Kidney (tissue), 14 donors: ENCODE data around the gene CATSPER4. TPM values are rescaled to one million over a fixed set of nuclear protein-coding genes. Genes with fewer than 3 reads are reported as not detected.
A peak's percentile ranks its signal among the peaks of the same experiment; 100 is the strongest.

ENCODE experiments used
- DNase-seq, 5 donors: peaks; one replicate each; pipeline ENCODE4 v3.0.0-alpha.2; 2013 to 2020
- FAIRE-seq: peaks from 2 replicates; lab custom pipeline; 2012; peaks lifted over from hg19 to GRCh38; lab: Jason Lieb, UNC
- H3K27ac ChIP-seq, 2 donors: one replicate each; pipeline ENCODE4 v1.7.0; 2013; ENCODE audit warnings: low read depth in 2 of 2, low read length in 2 of 2, inconsistent platforms in 1 of 2
- H3K27me3 ChIP-seq: one replicate; pipeline ENCODE4 v1.7.1; 2013; ENCODE audit warnings: low read length, inconsistent platforms; ENCODE audit not compliant: control insufficient read depth, insufficient read depth
- H3K36me3 ChIP-seq, 3 donors: one replicate each; pipeline versions ENCODE4 v1.7.0 to v1.7.1; 2013; ENCODE audit warnings: low read length in 3 of 3, control low read depth in 1 of 3, inconsistent platforms in 1 of 3; ENCODE audit not compliant: insufficient read depth in 3 of 3, control insufficient read depth in 2 of 3
- H3K4me1 ChIP-seq, 3 donors: one replicate each; pipeline versions ENCODE4 v1.7.0 to v1.7.1; 2013; ENCODE audit warnings: low read length in 3 of 3, inconsistent platforms in 1 of 3, low read depth in 1 of 3; ENCODE audit not compliant: control insufficient read depth in 2 of 3, insufficient read depth in 2 of 3
- H3K4me3 ChIP-seq, 3 donors: one replicate each; pipeline versions ENCODE4 v1.7.0 to v1.8.1; 2013; ENCODE audit warnings: low read length in 3 of 3, control low read depth in 1 of 3, inconsistent platforms in 1 of 3
- H3K9ac ChIP-seq, 3 donors: one replicate each; pipeline versions ENCODE4 v1.7.0 to v1.7.1; 2013; ENCODE audit warnings: low read length in 3 of 3, control low read depth in 1 of 3, inconsistent platforms in 1 of 3
- H3K9me3 ChIP-seq, 3 donors: one replicate each; pipeline versions ENCODE4 v1.7.0 to v1.7.1; 2013; ENCODE audit warnings: low read length in 3 of 3, control low read depth in 1 of 3, inconsistent platforms in 1 of 3; ENCODE audit not compliant: control insufficient read depth in 2 of 3, insufficient read depth in 1 of 3
- CTCF ChIP-seq: IDR thresholded peaks from 3 replicates; pipeline ENCODE4 v1.5.1; 2012; ENCODE audit warnings: mild to moderate bottlenecking, moderate library complexity, borderline replicate concordance; ENCODE audit not compliant: insufficient read depth; ENCODE audit errors: extremely low read depth
- intact Hi-C: fragments of 100-400 bp; cut with DNase I; formaldehyde crosslinking; loops from one replicate; pipeline ENCODE4 v1.11.1; 2022
- polyA plus RNA-seq: library from polyadenylated mRNA; stranded (reverse); fragments of 350-450 nt; fragmentation: Illumina TruSeq; extraction: RNeasy Lipid Tissue Mini Kit (QIAGEN cat#74804); gene quantifications from one replicate; pipeline ENCODE4 v1.2.3, GENCODE V29; 2014; ENCODE audit warnings: low read depth, low replicate concordance; ENCODE audit not compliant: insufficient read depth
- total RNA-seq: library from RNA; stranded (reverse); fragmentation: NEBNext Ultra II Directional; extraction: Animal tissue kit (Norgen Biotek cat#: 25700); gene quantifications from one replicate; pipeline ENCODE4 v1.2.1, GENCODE V29; 2021
- donor health status: control.
- donor health status: control.
- donor health status: control.
- donor health status: control.
- donor health status: control.
- donor health status: DM: yes; HTN: yes; CAD: no.
- donor health status: Normal renal cell carcinoma (clear cell type).

The CATSPER4 gene
- total and polyA plus RNA-seq, 2 donors from 2014 or later, result not detected

GRCh38 chr1:26234644-26235370, 44.4 kb downstream of the CATSPER4 start:
- peak overlapping the region; percentile 87 to 92 (median 88) for H3K4me3 ChIP-seq
- no peaks in the 10 kb centered on the region for H3K27me3 ChIP-seq
- peak overlapping the region; percentile 86 to 92 for H3K27ac ChIP-seq
- peak in 3 of 5 donors; percentile 18 to 45 (median 44) for DNase-seq
- intact Hi-C loops, result no loop called here
- H3K9me3 ChIP-seq, result no peaks in the 10 kb centered on the region
- peaks cover 0 to 8% (median 4%) of the 10 kb centered on the region in 3 donors for H3K4me1 ChIP-seq
- FAIRE-seq, result no peak
- H3K36me3 ChIP-seq, result no peaks in the 10 kb centered on the region
- TF ChIP-seq CTCF, result no peak
- peak overlapping the region; percentile 77 to 98 (median 84) for H3K9ac ChIP-seq

GRCh38 chr1:26237230-26237966, 47.0 kb downstream of the CATSPER4 start:
- intact Hi-C loops, result no loop called here
- no peaks in the 10 kb centered on the region for H3K9me3 ChIP-seq
- FAIRE-seq (no peak), DNase-seq (no peak)
- no peaks in the 10 kb centered on the region for H3K27me3 ChIP-seq
- no peak overlapping the region for H3K27ac ChIP-seq
- H3K9ac ChIP-seq, result no peak overlapping the region
- H3K4me1 ChIP-seq, result peaks cover 0 to 8% (median 4%) of the 10 kb centered on the region in 3 donors
- no peaks in the 10 kb centered on the region for H3K36me3 ChIP-seq
- TF ChIP-seq CTCF, result no peak
- no peak overlapping the region for H3K4me3 ChIP-seq

GRCh38 chr1:26239936-26240335, 49.5 kb downstream of the CATSPER4 start:
- Histone ChIP-seq H3K27me3 (no peaks in the 10 kb centered on the region), H3K9me3 (no peaks in the 10 kb centered on the region), H3K9ac (no peak overlapping the region), H3K36me3 (peaks cover 0 to 2% (median 0%) of the 10 kb centered on the region in 3 donors), H3K4me1 (peaks cover 0 to 3% (median 0%) of the 10 kb centered on the region in 3 donors), H3K4me3 (no peak overlapping the region), H3K27ac (no peak overlapping the region)
- FAIRE-seq, result no peak
- no peak for TF ChIP-seq CTCF
- no peak for DNase-seq
- intact Hi-C loops, result no loop called here

Other genes starting within 250 kb of the CATSPER4 start
- 23.5 TPM for gene PAFAH2, start 192.5 kb upstream of the CATSPER4 start, total RNA-seq
- gene PAFAH2, start 192.5 kb upstream of the CATSPER4 start, polyA plus RNA-seq, result 21.0 TPM
- 0.28 TPM for gene EXTL1, start 168.8 kb upstream of the CATSPER4 start, total RNA-seq
- gene EXTL1, start 168.8 kb upstream of the CATSPER4 start, polyA plus RNA-seq, result 0.45 TPM
- 34.4 TPM for gene SLC30A2, start 144.5 kb upstream of the CATSPER4 start, total RNA-seq
- 26.8 TPM for gene SLC30A2, start 144.5 kb upstream of the CATSPER4 start, polyA plus RNA-seq
- 0.82 TPM for gene TRIM63, start 123.0 kb upstream of the CATSPER4 start, total RNA-seq
- 3.3 TPM for gene TRIM63, start 123.0 kb upstream of the CATSPER4 start, polyA plus RNA-seq
- gene PDIK1L, start 78.8 kb upstream of the CATSPER4 start, total RNA-seq, result 13.9 TPM
- 3.7 TPM for gene PDIK1L, start 78.8 kb upstream of the CATSPER4 start, polyA plus RNA-seq
- 8.1 TPM for gene FAM110D, start 31.5 kb upstream of the CATSPER4 start, total RNA-seq
- 4.2 TPM for gene FAM110D, start 31.5 kb upstream of the CATSPER4 start, polyA plus RNA-seq
- not detected for gene C1orf232, start 21.6 kb upstream of the CATSPER4 start, total RNA-seq
- gene C1orf232, start 21.6 kb upstream of the CATSPER4 start, polyA plus RNA-seq, result not detected
- 22.4 TPM for gene ZNF593, start 20.7 kb upstream of the CATSPER4 start, total RNA-seq
- 93.2 TPM for gene ZNF593, start 20.7 kb upstream of the CATSPER4 start, polyA plus RNA-seq
- not detected for gene ZNF593OS, start 18.8 kb upstream of the CATSPER4 start, total RNA-seq
- gene ZNF593OS, start 18.8 kb upstream of the CATSPER4 start, polyA plus RNA-seq, result not detected
- 19.7 TPM for gene CNKSR1, start 13.1 kb upstream of the CATSPER4 start, total RNA-seq
- 8.8 TPM for gene CNKSR1, start 13.1 kb upstream of the CATSPER4 start, polyA plus RNA-seq
- gene CEP85, start 43.6 kb downstream of the CATSPER4 start, total RNA-seq, result 8.5 TPM
- gene CEP85, start 43.6 kb downstream of the CATSPER4 start, polyA plus RNA-seq, result 8.4 TPM
- gene SH3BGRL3, start 89.5 kb downstream of the CATSPER4 start, total RNA-seq, result 140 TPM
- gene SH3BGRL3, start 89.5 kb downstream of the CATSPER4 start, polyA plus RNA-seq, result 180 TPM
- gene UBXN11, start 116.0 kb downstream of the CATSPER4 start, total RNA-seq, result 55.0 TPM
- gene UBXN11, start 116.0 kb downstream of the CATSPER4 start, polyA plus RNA-seq, result 30.2 TPM
- 30.8 TPM for gene CD52, start 127.4 kb downstream of the CATSPER4 start, total RNA-seq
- gene CD52, start 127.4 kb downstream of the CATSPER4 start, polyA plus RNA-seq, result 13.2 TPM
- 2.2 TPM for gene CRYBG2, start 163.5 kb downstream of the CATSPER4 start, total RNA-seq
- gene CRYBG2, start 163.5 kb downstream of the CATSPER4 start, polyA plus RNA-seq, result not detected
- 0.25 TPM for gene ZNF683, start 182.1 kb downstream of the CATSPER4 start, total RNA-seq
- not detected for gene ZNF683, start 182.1 kb downstream of the CATSPER4 start, polyA plus RNA-seq
- gene LIN28A, start 220.2 kb downstream of the CATSPER4 start, total RNA-seq, result not detected
- gene LIN28A, start 220.2 kb downstream of the CATSPER4 start, polyA plus RNA-seq, result not detected
- gene DHDDS, start 241.7 kb downstream of the CATSPER4 start, total RNA-seq, result 53.4 TPM
- gene DHDDS, start 241.7 kb downstream of the CATSPER4 start, polyA plus RNA-seq, result 41.8 TPM